Panc1 (cell line): Measurements from ENCODE around the gene RAB3D. TPM values are rescaled to one million over a fixed set of nuclear protein-coding genes. Genes with fewer than 3 reads are reported as not detected.

Source experiments
- ATAC-seq: fragments of 200-7000 bp; cut with Tn5 transposase; 2 replicates; pipeline ENCODE4 v1.9.1; 2020; ENCODE audit warnings: mild to moderate bottlenecking, moderate library complexity
- BruUV-seq: library from RNA; stranded (reverse); fragments of 400-500 nt; replicated peaks from 2 replicates; lab custom pipeline; 2021; lab: Mats Ljungman, UMichigan
- CTCF ChIA-PET: fragments of 300-600 bp; sonication (Branson Sonifier 250); formaldehyde crosslinking; loops from one replicate; lab custom pipeline; 2022; ENCODE audit warnings: antibody characterized with exemption; lab: Charles Lee
- POLR2A ChIA-PET: fragments of 300-600 bp; sonication (Branson Sonifier 250); formaldehyde crosslinking; loops from one replicate; lab custom pipeline; 2022; ENCODE audit warnings: antibody characterized with exemption; lab: Charles Lee
- DNase-seq: peaks from one replicate; pipeline ENCODE4 v3.0.0-alpha.2; 2010; ENCODE audit warnings: low read depth, low spot score
- H3K27ac ChIP-seq: 2 replicates; pipeline ENCODE4 v1.5.1; 2011; ENCODE audit warnings: mild to moderate bottlenecking, low read length, inconsistent platforms
- H3K27me3 ChIP-seq: fragments of 200-500 bp; sonication (Bioruptor generic); 2 replicates; pipeline ENCODE4 v1.6.0; 2014; ENCODE audit warnings: low read length, inconsistent platforms; ENCODE audit not compliant: control insufficient read depth, insufficient read depth
- H3K36me3 ChIP-seq: fragments of 200-500 bp; sonication (Bioruptor generic); 2 replicates; pipeline ENCODE4 v1.5.1; 2014; ENCODE audit warnings: inconsistent platforms, mild to moderate bottlenecking, low read length, moderate library complexity; ENCODE audit not compliant: control insufficient read depth, insufficient read depth
- H3K4me1 ChIP-seq: 2 replicates; pipeline ENCODE4 v1.5.1; 2011; ENCODE audit warnings: inconsistent platforms, mild to moderate bottlenecking, low read length, moderate library complexity; ENCODE audit not compliant: control insufficient read depth, insufficient read depth
- H3K4me3 ChIP-seq, 2 experiments: 2 replicates each; pipeline ENCODE4 v1.5.1; 2011 to 2012; ENCODE audit warnings: low read depth in 2 of 2, low read length in 2 of 2, mild to moderate bottlenecking in 2 of 2, inconsistent platforms in 1 of 2, moderate library complexity in 1 of 2
- H3K9me3 ChIP-seq: fragments of 200-500 bp; sonication (Bioruptor generic); 2 replicates; pipeline ENCODE4 v1.5.1; 2014; ENCODE audit warnings: low read depth, mild to moderate bottlenecking, inconsistent platforms, low read length, moderate library complexity; ENCODE audit not compliant: control insufficient read depth, insufficient read depth
- CTCF ChIP-seq: fragments of 450-650 bp; IDR thresholded peaks from 2 replicates; pipeline ENCODE4 v1.5.1; 2017; ENCODE audit warnings: mild to moderate bottlenecking
- POLR2AphosphoS5 ChIP-seq: IDR thresholded peaks from 2 replicates; pipeline ENCODE4 v1.6.1; 2012; ENCODE audit warnings: mild to moderate bottlenecking, low read depth, low read length, moderate library complexity
- SIN3A ChIP-seq: IDR thresholded peaks from 2 replicates; pipeline ENCODE4 v1.6.1; 2012; ENCODE audit warnings: low read depth, mild to moderate bottlenecking, low read length, moderate library complexity, borderline replicate concordance; ENCODE audit not compliant: insufficient read depth
- TCF7L2 ChIP-seq: IDR thresholded peaks from 2 replicates; pipeline ENCODE4 v1.6.1; 2011; ENCODE audit warnings: mild to moderate bottlenecking, low read depth, low read length, inconsistent platforms
- in situ Hi-C: cut with HindIII; loops from 2 replicates; pipeline ENCODE4 v1.10.0; 2016; ENCODE audit warnings: low sequenced_read_pairs, low pct_unique_long_range_greater_than_20kb
- intact Hi-C: fragments of 100-400 bp; cut with micrococcal nuclease; formaldehyde crosslinking; loops from one replicate; pipeline ENCODE4 v1.10.0; 2022; ENCODE audit not compliant: unreplicated experiment
- total RNA-seq: library from RNA; stranded (reverse); gene quantifications from one replicate; pipeline ENCODE4 v1.2.1, GENCODE V29; 2021; ENCODE audit not compliant: unreplicated experiment
- TF ChIP-seq, protein P1 (sequence below), 2 experiments: IDR thresholded peaks; 2 replicates each; pipeline ENCODE4 v1.6.1; 2011 to 2012; ENCODE audit warnings: low read depth in 2 of 2, control low read depth in 1 of 2, low read length in 1 of 2, mild to moderate bottlenecking in 1 of 2, moderate library complexity in 1 of 2; ENCODE audit not compliant: insufficient read depth in 1 of 2

The RAB3D gene
- total RNA-seq, 1 experiment from 2014 or later: 46.6 TPM

GRCh38 chr19:11300811-11301120, 38.7 kb downstream of the RAB3D start:
- no peaks in the 10 kb centered on the region for H3K27me3 ChIP-seq
- intact Hi-C loops: no loop called here
- H3K4me1 ChIP-seq: no peaks in the 10 kb centered on the region
- H3K36me3 ChIP-seq: no peaks in the 10 kb centered on the region
- CTCF ChIA-PET: no interaction called here
- no peak for ATAC-seq
- no TSS peak for BruUV-seq
- DNase-seq: no peak
- in situ Hi-C loops: loop anchor here (25.0 kb wide), 1 partner anchor 262 kb away; the partner anchor contains the start of gene ELOF1
- TF ChIP-seq, protein P1, sequence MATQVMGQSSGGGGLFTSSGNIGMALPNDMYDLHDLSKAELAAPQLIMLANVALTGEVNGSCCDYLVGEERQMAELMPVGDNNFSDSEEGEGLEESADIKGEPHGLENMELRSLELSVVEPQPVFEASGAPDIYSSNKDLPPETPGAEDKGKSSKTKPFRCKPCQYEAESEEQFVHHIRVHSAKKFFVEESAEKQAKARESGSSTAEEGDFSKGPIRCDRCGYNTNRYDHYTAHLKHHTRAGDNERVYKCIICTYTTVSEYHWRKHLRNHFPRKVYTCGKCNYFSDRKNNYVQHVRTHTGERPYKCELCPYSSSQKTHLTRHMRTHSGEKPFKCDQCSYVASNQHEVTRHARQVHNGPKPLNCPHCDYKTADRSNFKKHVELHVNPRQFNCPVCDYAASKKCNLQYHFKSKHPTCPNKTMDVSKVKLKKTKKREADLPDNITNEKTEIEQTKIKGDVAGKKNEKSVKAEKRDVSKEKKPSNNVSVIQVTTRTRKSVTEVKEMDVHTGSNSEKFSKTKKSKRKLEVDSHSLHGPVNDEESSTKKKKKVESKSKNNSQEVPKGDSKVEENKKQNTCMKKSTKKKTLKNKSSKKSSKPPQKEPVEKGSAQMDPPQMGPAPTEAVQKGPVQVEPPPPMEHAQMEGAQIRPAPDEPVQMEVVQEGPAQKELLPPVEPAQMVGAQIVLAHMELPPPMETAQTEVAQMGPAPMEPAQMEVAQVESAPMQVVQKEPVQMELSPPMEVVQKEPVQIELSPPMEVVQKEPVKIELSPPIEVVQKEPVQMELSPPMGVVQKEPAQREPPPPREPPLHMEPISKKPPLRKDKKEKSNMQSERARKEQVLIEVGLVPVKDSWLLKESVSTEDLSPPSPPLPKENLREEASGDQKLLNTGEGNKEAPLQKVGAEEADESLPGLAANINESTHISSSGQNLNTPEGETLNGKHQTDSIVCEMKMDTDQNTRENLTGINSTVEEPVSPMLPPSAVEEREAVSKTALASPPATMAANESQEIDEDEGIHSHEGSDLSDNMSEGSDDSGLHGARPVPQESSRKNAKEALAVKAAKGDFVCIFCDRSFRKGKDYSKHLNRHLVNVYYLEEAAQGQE (IDR thresholded peaks at IDR 0.05; ENCODE audit: insufficient read depth in 1 of 2, low read depth in 2 of 2, low read length in 1 of 2): no peak
- no peak for TF ChIP-seq CTCF
- TF ChIP-seq SIN3A: no peak
- TF ChIP-seq POLR2AphosphoS5: no peak
- no peak for TF ChIP-seq TCF7L2
- no peak overlapping the region for H3K27ac ChIP-seq
- no peaks in the 10 kb centered on the region for H3K9me3 ChIP-seq
- H3K4me3 ChIP-seq: no peak overlapping the region
- POLR2A ChIA-PET: no interaction called here

GRCh38 chr19:11299946-11300810, 39.3 kb downstream of the RAB3D start:
- ChIA-PET CTCF (no interaction called here), POLR2A (no interaction called here)
- Histone ChIP-seq H3K27me3 (no peaks in the 10 kb centered on the region), H3K9me3 (no peaks in the 10 kb centered on the region), H3K4me1 (no peaks in the 10 kb centered on the region), H3K4me3 (no peak overlapping the region), H3K27ac (no peak overlapping the region), H3K36me3 (no peaks in the 10 kb centered on the region)
- TF ChIP-seq, protein P1 (IDR thresholded peaks at IDR 0.05; ENCODE audit: insufficient read depth in 1 of 2, low read depth in 2 of 2, low read length in 1 of 2): no peak
- TF ChIP-seq TCF7L2: no peak
- TF ChIP-seq SIN3A: no peak
- no peak for TF ChIP-seq CTCF
- TF ChIP-seq POLR2AphosphoS5: no peak
- no TSS peak for BruUV-seq
- intact Hi-C loops (no loop called here), in situ Hi-C loops (loop anchor here (25.0 kb wide), 1 partner anchor 262 kb away; the partner anchor contains the start of gene ELOF1)
- no peak for ATAC-seq
- DNase-seq: no peak
